Measurements from ENCODE around the gene STK11IP. TPM values are rescaled to one million over a fixed set of nuclear protein-coding genes. Genes with fewer than 3 reads are reported as not detected.
A peak's percentile ranks its signal among the peaks of the same experiment; 100 is the strongest.

The STK11IP gene, protein sequence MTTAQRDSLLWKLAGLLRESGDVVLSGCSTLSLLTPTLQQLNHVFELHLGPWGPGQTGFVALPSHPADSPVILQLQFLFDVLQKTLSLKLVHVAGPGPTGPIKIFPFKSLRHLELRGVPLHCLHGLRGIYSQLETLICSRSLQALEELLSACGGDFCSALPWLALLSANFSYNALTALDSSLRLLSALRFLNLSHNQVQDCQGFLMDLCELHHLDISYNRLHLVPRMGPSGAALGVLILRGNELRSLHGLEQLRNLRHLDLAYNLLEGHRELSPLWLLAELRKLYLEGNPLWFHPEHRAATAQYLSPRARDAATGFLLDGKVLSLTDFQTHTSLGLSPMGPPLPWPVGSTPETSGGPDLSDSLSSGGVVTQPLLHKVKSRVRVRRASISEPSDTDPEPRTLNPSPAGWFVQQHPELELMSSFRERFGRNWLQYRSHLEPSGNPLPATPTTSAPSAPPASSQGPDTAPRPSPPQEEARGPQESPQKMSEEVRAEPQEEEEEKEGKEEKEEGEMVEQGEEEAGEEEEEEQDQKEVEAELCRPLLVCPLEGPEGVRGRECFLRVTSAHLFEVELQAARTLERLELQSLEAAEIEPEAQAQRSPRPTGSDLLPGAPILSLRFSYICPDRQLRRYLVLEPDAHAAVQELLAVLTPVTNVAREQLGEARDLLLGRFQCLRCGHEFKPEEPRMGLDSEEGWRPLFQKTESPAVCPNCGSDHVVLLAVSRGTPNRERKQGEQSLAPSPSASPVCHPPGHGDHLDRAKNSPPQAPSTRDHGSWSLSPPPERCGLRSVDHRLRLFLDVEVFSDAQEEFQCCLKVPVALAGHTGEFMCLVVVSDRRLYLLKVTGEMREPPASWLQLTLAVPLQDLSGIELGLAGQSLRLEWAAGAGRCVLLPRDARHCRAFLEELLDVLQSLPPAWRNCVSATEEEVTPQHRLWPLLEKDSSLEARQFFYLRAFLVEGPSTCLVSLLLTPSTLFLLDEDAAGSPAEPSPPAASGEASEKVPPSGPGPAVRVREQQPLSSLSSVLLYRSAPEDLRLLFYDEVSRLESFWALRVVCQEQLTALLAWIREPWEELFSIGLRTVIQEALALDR
- 10 to 100 TPM; 11.2 to 16.7 (median 15.7) TPM for total RNA-seq

DNA sequence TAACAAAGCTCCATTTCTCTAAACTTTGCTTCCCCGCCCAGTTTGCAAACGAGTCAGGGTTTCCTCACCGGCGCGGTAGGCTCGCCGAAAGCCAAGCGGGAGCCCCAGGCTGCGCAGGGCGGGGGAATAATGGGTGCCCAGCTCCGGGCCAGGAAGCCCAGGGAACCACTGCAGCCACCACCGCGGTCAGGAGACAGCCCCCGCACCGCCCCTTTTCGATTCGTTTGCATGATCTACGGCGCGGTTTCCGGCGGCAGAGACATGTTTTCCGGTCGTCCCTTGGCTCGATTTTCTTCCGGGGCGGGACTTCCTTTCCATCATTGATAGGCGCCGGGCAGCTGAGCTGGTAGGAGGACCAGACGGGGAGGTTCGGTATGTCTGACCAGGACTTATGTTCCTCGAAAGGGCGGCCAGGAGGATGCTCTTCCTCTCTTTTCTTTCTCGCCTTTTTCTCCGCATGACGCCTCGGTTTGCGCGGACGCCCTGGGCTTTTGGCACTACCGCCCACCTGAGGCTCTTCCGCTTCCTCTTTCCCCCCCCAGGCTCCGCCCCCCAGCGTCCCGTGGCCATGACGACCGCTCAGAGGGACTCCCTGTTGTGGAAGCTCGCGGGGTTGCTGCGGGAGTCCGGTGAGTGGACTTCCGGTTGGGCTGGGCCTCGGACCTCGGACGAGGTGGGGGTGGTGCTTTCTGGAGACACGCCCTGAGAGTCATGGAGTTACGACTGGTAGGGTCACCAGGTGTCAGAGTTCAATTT lies at the start of gene STK11IP:
TSS of gene STK11IP (plus strand) at position 306 of the 756 bp plus-strand sequence. CDS start at position 569, 263 bp downstream.
- TF ChIP-seq POLR2A (IDR thresholded peaks at IDR 0.05): peak; percentile 49
- TF ChIP-seq, protein P1, sequence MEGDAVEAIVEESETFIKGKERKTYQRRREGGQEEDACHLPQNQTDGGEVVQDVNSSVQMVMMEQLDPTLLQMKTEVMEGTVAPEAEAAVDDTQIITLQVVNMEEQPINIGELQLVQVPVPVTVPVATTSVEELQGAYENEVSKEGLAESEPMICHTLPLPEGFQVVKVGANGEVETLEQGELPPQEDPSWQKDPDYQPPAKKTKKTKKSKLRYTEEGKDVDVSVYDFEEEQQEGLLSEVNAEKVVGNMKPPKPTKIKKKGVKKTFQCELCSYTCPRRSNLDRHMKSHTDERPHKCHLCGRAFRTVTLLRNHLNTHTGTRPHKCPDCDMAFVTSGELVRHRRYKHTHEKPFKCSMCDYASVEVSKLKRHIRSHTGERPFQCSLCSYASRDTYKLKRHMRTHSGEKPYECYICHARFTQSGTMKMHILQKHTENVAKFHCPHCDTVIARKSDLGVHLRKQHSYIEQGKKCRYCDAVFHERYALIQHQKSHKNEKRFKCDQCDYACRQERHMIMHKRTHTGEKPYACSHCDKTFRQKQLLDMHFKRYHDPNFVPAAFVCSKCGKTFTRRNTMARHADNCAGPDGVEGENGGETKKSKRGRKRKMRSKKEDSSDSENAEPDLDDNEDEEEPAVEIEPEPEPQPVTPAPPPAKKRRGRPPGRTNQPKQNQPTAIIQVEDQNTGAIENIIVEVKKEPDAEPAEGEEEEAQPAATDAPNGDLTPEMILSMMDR (IDR thresholded peaks at IDR 0.05): no peak
- peak; percentile 66 to 77 (median 66) for TF ChIP-seq POLR2AphosphoS5 (IDR thresholded peaks at IDR 0.05)
- peak; percentile 95 to 96 for DNase-seq (ENCODE audit: low spot score in 2 of 2)
- no peaks in the 10 kb centered on the region for H3K36me3 ChIP-seq
- peak within 1 kb of the TSS; percentile 56 to 75 (median 64) for H3K4me3 ChIP-seq
- H3K9me3 ChIP-seq: no peaks in the 10 kb centered on the region
- peak within 1 kb of the TSS; percentile 80 to 89 for H3K27ac ChIP-seq
- no peaks in the 10 kb centered on the region for H3K4me1 ChIP-seq
- no peaks in the 10 kb centered on the region for H3K27me3 ChIP-seq
- intact Hi-C loops (cut with DNase I; ENCODE audit: low total_unique reads): loop anchor here (5.0 kb wide), 2 partner anchors 55 to 1240 kb away; partner anchors contain the start of genes CATIP, CHPF and TMEM198

DNA sequence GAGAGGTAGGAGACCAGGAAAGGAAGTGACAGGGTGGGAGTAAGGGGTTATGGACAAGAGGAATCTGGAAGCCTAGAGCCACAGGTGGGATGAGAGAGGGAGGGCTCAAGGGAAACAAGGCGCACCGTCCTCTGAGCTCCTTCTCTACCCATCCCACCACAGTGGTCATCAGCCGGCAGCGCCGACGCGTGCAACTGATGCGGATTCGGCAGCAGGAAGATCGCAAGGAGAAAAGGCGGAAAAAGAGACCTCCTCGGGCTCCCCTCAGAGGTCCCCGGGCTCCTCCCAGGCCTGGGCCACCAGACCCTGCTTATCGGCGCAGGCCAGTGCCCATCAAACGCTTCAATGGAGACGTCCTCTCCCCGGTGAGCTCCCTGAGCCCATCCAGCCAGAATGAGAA lies 48.7 kb upstream of the STK11IP start:
- intact Hi-C loops (cut with DNase I; ENCODE audit: low total_unique reads): no loop called here
- no peak overlapping the region for H3K27ac ChIP-seq
- TF ChIP-seq POLR2AphosphoS5 (IDR thresholded peaks at IDR 0.05): no peak
- TF ChIP-seq, protein P1 (IDR thresholded peaks at IDR 0.05): no peak
- TF ChIP-seq POLR2A (IDR thresholded peaks at IDR 0.05): no peak
- H3K36me3 ChIP-seq: no peaks in the 10 kb centered on the region
- no peaks in the 10 kb centered on the region for H3K9me3 ChIP-seq
- H3K4me3 ChIP-seq: no peak overlapping the region
- H3K4me1 ChIP-seq: peaks cover 5 to 6% of the 10 kb centered on the region in 2 donors
- H3K27me3 ChIP-seq: no peaks in the 10 kb centered on the region
- no peak for DNase-seq (ENCODE audit: low spot score in 2 of 2)

DNA sequence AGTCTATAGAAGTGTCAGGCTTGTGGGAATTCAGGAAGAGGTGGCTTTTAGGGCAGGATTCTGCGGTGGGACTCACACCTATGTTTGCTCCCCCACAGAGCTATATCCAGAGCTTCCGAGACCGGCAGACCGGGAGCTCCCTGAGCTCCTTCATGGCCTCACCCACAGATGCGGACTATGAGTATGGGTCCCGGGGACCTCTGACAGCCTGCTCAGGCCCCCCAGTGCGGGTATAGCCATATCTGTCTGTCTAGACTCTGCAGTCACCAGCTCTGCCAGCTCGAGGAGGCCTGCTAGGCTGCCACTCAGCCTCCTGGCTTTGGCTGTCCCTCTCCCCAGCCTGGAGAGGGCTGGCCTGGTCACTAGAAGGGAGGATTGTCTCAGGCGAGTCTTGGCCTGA lies 48.0 kb upstream of the STK11IP start:
- TF ChIP-seq POLR2A (IDR thresholded peaks at IDR 0.05): no peak
- TF ChIP-seq, protein P1 (IDR thresholded peaks at IDR 0.05): no peak
- no peak for TF ChIP-seq POLR2AphosphoS5 (IDR thresholded peaks at IDR 0.05)
- intact Hi-C loops (cut with DNase I; ENCODE audit: low total_unique reads): no loop called here
- H3K4me3 ChIP-seq: no peak overlapping the region
- H3K4me1 ChIP-seq: peaks cover 5 to 6% of the 10 kb centered on the region in 2 donors
- no peaks in the 10 kb centered on the region for H3K9me3 ChIP-seq
- no peaks in the 10 kb centered on the region for H3K36me3 ChIP-seq
- no peak overlapping the region for H3K27ac ChIP-seq
- no peak for DNase-seq (ENCODE audit: low spot score in 2 of 2)
- H3K27me3 ChIP-seq: no peaks in the 10 kb centered on the region

DNA sequence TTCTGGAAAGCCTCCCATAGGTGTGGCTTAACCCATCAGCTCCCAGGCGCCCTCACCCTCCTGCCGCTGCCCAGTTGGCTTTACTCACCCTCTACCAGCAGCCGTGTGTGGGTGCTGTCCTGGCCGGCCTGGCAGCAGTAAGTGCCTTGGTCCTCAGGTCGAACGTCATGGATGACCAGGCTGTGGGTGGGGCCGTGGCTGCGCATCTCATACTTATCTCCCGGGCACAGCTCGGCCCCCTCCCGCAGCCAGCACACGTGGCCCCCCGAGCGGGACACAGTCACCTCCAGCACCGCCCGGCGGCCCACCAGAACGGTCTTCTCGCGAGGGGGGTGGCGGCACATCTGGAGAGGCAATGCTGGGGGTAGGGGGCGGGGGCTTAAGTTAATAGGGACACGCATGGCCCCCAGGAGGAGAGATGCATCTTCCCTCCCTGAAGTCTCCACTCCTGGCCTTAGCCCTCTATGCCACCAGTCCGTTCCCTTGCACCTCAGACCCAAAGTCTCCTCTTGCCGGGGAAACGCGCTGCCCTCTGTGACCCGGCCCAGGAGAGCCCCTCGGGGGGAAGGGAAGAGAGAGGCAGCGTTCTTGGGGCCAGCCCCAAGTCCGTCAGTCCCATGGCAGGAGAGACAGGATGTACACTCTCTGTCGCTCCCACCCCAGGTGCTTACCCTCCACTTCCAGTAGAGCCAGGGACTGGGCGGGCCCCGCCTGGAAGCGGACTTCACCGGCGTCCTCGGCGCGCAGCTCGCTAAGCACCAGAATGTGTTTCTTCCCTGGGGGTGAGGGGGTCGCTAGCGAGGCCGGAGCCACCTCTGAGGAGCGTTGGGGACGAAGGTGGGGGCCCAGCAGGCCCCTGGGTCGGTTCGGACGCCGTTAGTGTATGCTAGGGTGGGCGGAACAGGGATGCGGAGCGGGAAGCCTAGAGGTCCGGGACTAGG lies 45.9 kb upstream of the STK11IP start:
- intact Hi-C loops (cut with DNase I; ENCODE audit: low total_unique reads): no loop called here
- peak overlapping the region; percentile 46 to 76 (median 62) for H3K4me3 ChIP-seq
- no peaks in the 10 kb centered on the region for H3K9me3 ChIP-seq
- no peak for DNase-seq (ENCODE audit: low spot score in 2 of 2)
- no peaks in the 10 kb centered on the region for H3K27me3 ChIP-seq
- TF ChIP-seq POLR2A (IDR thresholded peaks at IDR 0.05) (no peak), POLR2AphosphoS5 (IDR thresholded peaks at IDR 0.05) (no peak)
- TF ChIP-seq, protein P1 (IDR thresholded peaks at IDR 0.05): no peak
- H3K36me3 ChIP-seq: no peaks in the 10 kb centered on the region
- H3K4me1 ChIP-seq: peaks cover 5 to 6% of the 10 kb centered on the region in 2 donors
- peak overlapping the region; percentile 58 to 73 for H3K27ac ChIP-seq
